Lower leg skin (tissue), 3 donors: Measurements from ENCODE around the gene SECISBP2L.

Experiments used
- POLR2A ChIP-seq, 2 donors: fragments of 450-650 bp; IDR thresholded peaks; one replicate each; pipeline ENCODE4 v1.6.1; 2016 to 2017; ENCODE audit warnings: antibody characterized with exemption in 2 of 2, mild to moderate bottlenecking in 1 of 2, moderate library complexity in 1 of 2
- TF ChIP-seq, protein P1 (sequence below), 3 donors: fragments of 450-650 bp; IDR thresholded peaks; one replicate each; pipeline ENCODE4 v1.5.1; 2016; ENCODE audit warnings: antibody characterized with exemption in 3 of 3, mild to moderate bottlenecking in 3 of 3, moderate library complexity in 2 of 3

DNA sequence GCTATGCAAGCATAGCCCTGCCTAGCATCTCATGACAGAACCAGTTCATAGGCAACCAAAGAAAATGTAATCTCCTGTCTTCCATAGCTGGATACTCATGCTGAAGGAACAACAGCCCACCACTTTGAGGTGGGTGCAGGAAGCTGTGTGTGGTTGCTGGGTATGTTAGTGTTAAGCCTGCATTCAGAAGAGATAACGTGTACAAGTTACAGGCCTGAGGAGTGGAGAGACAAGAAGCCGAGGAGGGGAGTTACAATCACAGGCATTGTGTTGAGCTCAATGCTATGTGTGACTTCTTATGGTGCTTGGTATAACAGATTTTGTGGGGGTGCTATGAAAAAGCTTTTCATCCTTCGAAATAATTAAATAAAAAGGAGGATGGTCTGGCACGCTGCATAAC is 42.8 kb upstream of the SECISBP2L start:
- TF ChIP-seq, protein P1, sequence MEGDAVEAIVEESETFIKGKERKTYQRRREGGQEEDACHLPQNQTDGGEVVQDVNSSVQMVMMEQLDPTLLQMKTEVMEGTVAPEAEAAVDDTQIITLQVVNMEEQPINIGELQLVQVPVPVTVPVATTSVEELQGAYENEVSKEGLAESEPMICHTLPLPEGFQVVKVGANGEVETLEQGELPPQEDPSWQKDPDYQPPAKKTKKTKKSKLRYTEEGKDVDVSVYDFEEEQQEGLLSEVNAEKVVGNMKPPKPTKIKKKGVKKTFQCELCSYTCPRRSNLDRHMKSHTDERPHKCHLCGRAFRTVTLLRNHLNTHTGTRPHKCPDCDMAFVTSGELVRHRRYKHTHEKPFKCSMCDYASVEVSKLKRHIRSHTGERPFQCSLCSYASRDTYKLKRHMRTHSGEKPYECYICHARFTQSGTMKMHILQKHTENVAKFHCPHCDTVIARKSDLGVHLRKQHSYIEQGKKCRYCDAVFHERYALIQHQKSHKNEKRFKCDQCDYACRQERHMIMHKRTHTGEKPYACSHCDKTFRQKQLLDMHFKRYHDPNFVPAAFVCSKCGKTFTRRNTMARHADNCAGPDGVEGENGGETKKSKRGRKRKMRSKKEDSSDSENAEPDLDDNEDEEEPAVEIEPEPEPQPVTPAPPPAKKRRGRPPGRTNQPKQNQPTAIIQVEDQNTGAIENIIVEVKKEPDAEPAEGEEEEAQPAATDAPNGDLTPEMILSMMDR (IDR thresholded peaks at IDR 0.05), result no peak
- no peak for TF ChIP-seq POLR2A (IDR thresholded peaks at IDR 0.05)
